ENCODE results near the gene NDUFV3.
"Not testable (repeated sequence)": the region's sequence is repeated elsewhere in the genome, so short reads cannot be mapped to it uniquely, and the experiment has no call there.

- not testable (repeated sequence) for TF ChIP-seq CTCF (conservative IDR thresholded peaks at IDR 0.05; ENCODE audit: low read length); EZH2phosphoT487 (IDR thresholded peaks at IDR 0.05; ENCODE audit: borderline replicate concordance, low read depth, low read length)
Observed at GRCh38 chr21:42927474-42928200, 34.5 kb downstream of the NDUFV3 start.
